ENCODE data around the gene LINC00305.

Gene LINC00305

DNA sequence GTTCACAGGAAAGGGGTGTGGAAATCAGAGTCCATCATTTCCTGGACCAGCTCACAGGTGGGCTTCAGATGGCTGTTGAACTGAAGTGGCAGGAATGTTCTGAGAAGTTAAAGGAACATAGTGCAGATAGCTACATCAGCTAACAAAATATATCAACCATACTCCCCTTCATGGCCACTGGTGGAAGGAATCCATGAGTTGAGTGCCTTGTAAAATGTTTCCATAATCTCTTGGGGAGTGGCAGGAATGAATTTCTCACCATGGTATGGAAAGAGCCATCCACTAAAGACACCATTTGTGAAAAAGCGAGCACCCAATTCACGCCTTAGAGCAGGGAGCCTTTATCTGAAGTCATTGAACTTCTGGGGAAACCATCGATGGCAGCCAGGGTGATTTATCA is at the start of gene LINC00305:
Gene LINC00305, minus strand, starts transcription at position 101 of the 400 bp plus-strand sequence.
- DNase-seq (ENCODE audit: low read depth in 1 of 2, low spot score in 1 of 2): no peak

DNA sequence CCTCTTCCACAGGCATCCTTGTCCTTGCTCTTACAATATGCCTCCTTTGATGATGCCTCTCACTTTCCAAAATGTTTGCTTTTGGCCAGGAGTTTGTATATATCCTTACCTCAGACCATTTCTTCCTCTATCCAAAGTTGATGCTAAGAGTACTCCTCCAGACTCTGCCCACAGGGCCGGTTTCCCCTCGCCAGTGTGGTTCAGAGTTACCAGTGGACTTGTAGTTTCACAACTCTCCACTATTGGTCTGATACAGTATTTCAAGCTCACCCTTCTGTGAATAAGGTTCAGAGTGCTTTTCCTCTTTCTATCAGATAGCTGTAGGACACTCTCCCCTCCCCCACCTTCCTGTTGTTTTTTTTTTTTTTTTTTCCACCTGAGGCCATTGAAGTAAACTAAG is 42.2 kb upstream of the LINC00305 start:
- DNase-seq (ENCODE audit: low read depth in 1 of 2, low spot score in 1 of 2): no peak

DNA sequence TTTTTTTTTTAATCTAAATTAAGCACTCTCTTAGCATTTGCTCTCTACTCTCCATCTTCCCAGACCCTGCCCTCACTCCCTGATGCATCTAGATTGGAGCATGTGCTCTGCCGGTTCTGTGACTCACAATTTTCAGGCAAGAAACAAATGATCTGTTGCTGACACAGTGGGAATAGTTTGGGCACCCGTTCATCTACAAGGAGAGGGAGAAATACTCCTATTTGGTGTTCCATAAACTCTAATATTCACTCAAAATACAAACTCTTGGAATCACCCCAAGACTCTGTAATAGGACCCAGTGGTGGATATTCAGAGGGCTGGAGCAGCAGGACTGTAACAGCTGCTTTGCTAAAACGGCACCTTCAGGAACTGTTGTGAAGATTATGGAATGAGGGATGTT is 37.1 kb upstream of the LINC00305 start:
- no peak for DNase-seq (ENCODE audit: low read depth in 1 of 2, low spot score in 1 of 2)

DNA sequence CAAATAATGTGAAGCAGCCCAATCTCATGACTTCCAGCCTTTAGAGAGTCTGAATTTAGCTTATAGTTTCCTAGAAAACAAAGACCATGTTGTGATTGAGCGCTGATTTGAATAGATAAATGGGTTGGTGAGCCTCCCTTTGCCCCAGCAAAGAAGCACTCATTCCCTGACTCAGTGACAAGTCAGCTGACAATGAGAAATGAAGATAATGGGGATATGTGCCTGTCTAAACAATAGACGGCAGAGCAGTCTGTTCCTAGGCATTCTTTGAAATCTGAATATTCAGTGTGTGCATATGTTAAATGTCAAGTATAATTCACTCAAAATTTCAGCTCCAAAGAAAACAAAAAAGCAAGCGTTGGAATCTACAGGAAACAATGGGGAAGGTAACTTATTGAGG is 34.8 kb upstream of the LINC00305 start:
- DNase-seq (ENCODE audit: low read depth in 1 of 2, low spot score in 1 of 2): no peak

DNA sequence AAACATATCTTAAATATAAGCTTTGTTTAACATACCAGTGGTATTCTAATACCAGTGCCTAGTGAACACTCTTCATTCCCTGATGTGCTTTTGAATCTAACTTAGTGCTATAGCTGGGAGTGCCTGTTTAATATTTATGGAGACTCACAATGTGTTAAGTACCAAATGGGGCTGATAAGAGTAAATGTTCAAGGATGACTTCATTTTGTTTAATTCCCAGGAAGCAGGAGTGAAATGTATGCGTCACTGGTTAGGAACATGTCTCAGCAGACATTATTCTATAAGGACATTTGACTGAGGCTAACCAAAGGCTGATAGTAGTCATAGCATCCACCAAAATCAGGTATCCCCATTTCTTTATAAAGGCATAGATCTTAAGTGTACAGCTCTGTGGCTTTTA is 31.7 kb upstream of the LINC00305 start:
- DNase-seq (ENCODE audit: low read depth in 1 of 2, low spot score in 1 of 2): no peak

DNA sequence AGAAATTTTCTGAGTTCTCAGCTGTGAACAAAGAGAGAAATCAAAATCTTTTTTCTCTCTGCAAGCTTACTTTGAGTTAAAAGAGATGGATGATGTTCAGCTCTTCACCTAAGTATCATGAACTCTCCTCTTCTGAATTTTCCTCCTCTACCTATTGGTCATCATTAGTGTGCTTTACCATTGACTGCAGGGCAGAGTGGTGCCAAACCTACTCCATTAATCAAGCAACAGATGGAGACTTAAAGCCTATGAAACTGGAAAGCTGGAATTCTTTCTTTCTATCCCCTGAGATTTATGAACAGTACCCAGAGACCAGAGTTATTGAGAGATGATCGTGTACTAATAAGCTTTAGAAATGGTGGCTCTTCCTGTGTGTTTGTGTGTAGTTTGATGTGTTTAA is 31.3 kb upstream of the LINC00305 start:
- DNase-seq (ENCODE audit: low read depth in 1 of 2, low spot score in 1 of 2): no peak

DNA sequence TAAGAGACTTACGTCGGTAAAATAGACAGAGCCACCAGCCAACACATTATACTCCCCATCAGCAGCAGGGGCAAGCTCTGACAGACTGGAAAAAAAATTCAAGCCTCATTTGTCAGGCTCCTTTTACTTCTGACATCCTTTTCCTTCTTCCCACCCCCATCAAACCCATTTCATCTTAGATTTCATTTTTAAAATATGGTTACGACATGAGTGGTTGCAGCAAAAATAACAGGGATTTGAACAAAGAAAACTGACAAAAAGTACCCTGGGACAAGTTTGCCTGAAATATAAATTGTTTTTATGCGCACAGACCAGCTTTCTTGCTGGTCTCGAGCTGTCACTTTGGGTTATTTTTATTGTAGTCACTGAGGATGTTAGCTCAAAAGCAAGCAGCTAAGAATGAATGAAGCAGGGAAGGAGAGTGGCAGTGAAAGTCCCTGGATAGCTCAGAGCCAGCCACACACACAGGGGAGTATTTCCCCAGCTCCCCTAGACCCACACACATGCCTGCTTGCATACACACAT is 30.7 kb upstream of the LINC00305 start:
- no peak for DNase-seq (ENCODE audit: low read depth in 1 of 2, low spot score in 1 of 2)

DNA sequence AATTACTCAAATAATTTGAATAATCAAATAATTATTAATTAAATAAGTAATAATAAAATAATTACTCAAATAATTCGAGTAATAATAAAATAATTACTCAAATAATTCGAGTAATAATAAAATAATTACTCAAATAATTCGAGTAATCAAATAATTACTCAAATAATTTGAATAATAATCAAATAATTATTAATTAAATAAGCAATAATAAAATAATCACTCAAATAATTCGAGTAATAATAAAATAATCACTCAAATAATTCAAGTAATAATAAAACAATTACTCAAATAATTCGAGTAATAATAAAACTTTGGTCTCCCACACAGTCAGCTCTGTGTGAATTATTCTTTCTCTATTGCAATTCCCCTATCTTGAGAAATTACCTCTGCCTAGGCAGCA is 30.0 kb upstream of the LINC00305 start:
- no peak for DNase-seq (ENCODE audit: low read depth in 1 of 2, low spot score in 1 of 2)

DNA sequence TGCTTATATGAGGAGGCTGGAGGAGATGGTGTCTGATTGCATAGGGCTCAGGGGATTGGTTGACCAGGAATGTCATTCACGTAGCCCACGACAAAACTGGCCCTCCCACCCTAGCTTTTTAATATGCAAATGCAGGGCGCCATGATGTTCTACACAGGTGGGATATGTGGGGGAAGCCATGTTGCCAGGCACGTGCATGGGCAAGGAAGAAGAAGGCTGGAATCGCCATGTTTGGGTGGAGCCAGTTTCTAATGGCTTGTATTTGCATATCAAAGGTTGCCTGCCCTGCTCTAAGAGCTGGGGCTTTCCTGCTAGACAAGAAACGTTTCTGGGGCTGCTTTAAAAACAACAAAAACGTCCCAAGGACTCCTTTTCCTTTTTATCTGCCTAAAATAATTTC is 26.5 kb upstream of the LINC00305 start:
- DNase-seq (ENCODE audit: low read depth in 1 of 2, low spot score in 1 of 2): no peak

DNA sequence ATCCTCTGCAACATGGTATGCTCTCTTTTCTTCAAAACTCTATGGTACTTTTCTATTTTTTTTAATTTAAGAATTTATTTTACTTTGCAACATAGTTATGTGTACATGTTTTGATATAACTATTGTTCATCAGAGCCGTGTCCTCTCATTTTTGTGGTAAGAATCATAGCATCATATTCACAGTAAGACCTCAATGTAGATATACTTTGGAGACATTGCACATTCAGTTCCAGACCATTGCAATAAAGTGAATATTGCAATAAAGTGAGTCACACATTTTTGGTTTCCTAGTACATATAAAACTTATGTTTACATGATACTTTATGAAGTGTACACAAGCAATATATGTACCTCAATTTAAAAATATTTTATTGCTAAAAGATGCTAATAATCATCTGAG is 22.7 kb upstream of the LINC00305 start:
- DNase-seq (ENCODE audit: low read depth in 1 of 2, low spot score in 1 of 2): no peak

DNA sequence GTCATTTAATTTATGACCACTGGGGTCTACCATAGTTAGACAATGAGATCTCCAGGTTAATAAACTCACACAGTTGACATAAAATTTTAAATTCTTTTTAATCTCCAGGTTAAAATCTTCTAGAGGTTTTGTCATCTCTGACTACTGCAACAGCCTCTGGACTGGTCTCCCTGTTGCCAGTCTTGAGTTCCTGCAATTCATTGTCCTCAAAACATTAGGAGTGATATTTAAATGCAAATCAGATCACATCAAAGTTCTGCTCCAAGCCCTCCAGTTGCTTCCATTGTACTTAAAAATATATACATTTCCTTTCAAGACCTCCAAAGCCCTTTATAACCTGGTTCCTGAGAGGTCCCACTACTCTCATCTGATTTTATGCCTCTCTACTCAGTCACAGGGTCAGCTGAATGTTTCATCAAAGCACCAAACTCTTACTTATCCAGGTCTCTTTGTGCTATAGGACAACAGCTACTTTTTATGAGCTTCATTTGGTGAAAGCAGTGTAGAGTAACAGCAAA is 18.6 kb upstream of the LINC00305 start:
- DNase-seq (ENCODE audit: low read depth in 1 of 2, low spot score in 1 of 2): no peak

DNA sequence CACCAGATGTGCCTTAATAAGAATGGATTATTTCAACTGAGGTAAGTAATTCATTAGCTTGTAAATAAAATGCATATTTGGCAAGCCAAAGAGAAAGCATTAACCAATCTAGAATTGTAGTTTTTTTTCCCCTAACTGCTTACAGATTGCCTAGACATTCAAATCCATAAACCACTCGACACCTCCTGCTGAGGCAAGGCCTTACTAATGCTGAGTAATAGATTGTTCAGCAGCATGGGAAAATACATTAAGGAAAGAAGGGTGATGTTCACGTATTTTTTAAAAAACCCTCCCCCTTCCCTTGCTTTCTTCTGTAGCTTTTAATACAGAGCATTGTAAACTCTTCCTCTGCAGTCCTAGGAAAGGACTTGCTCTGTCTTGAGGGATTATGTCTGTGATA is 17.0 kb upstream of the LINC00305 start:
- no peak for DNase-seq (ENCODE audit: low read depth in 1 of 2, low spot score in 1 of 2)

DNA sequence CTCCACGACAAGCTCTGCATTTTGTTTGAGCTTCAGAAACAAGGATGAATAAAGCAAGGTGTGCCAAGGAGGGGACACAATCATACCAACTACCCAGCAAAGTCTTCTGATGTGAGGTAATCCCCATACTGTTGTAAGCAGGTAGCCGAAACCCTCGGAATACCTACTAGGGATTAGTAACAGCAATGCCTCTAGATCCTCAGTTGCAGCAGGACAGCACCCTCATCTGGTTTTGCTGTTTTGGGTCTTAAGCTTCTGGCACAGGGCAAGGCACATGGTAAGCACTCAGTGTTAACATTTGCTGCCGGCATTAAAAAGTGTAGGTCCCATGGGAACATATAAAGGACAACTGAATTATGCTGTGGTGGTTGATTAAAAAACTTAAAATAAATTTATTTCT is 16.0 kb upstream of the LINC00305 start:
- DNase-seq (ENCODE audit: low read depth in 1 of 2, low spot score in 1 of 2): no peak

DNA sequence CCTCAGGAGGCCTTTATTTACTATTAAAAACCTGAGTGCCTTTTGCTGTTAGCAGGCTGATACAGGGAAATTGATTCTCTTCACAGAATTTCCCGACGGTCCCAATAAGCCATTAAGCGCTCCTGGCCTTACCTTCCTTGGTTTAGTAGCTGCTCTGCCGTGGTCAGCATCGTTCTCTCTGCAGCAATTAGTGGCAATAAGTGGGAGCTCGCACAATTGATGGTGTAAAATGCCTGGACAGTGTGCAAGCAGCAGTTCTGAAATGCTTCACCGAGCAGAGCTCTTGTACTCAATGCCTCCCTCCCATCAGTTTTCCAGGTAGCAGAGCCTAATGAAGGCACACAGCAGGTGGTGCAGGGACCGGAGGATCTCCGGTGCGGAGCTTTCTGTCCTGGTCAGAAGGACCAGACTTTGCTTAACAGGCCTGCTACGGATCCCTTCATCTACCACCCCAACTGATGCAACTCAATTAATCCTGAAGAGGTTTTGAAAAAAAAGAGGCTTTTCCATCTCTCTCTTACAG is 1.1 kb upstream of the LINC00305 start:
- no peak for DNase-seq (ENCODE audit: low read depth in 1 of 2, low spot score in 1 of 2)

DNA sequence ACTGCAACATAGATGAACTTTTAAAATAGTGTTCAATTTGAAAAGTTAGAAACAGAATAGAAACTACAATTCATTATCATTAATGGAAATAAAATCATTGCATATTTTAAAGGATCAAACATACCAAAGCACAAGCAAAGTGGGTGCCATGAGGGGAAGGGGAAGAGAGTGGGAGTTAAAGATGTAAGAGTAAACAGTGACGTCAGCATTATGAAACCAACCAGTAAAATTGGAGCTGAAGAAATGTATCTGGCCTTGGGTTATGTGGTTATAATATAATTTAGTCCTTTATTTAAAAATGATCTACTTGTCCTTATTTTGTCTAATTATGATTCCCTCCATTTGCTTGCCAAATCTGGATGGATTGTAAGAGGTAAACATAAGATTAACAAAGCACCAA is 6.0 kb downstream of the LINC00305 start:
- no peak for DNase-seq (ENCODE audit: low read depth in 1 of 2, low spot score in 1 of 2)

DNA sequence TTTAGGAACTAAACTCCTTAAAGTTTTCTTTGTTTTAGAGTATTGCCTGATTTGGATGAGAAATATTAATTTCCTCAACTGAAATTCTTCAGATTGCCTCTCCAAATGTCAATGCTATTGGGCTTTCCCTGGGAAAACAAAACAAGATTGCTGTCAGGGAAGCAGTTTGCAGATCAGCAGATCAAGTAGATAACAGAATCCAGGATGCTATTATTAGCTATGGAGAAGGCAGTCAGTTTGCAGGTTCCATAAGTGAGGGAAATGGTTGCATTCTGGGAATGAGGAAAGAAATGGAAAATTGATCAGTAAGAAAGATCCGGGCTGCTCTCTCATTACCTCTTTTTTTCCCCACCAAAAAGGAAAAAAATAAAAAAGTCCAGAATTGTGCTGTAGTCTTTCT is 11.0 kb downstream of the LINC00305 start:
- no peak for DNase-seq (ENCODE audit: low read depth in 1 of 2, low spot score in 1 of 2)

DNA sequence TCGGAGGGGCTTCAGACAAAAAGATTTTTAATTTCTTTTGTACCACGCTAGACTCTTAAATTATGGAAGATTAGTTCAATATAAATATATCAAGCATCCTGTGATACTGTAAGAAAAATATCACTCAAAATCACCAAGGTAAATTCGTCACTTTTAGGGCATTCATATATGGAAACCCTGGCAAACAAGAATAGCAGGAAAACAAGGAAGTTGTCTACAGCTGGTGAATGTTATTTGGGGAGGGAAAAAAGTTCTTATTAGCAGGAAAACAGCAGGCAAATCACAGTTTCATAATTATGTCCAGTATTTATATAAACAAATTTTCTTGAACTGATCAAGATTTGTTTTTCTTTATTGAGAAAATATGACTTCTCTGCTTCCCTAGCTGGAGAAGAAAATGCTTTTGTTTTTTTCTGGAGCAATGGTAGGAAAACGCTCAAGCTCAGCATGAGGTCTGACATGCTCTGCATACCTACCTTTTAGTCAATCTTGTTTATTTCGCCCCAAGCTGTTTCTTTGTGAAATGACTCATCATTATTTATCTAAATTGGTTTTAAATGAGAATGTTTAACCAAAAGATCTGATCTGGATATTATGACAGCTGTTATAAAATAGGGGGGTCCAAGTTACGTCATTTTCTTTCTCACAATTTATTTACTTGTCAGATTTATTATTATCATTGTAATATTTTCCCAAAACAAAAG is 14.7 kb downstream of the LINC00305 start:
- DNase-seq (ENCODE audit: low read depth in 1 of 2, low spot score in 1 of 2): no peak

DNA sequence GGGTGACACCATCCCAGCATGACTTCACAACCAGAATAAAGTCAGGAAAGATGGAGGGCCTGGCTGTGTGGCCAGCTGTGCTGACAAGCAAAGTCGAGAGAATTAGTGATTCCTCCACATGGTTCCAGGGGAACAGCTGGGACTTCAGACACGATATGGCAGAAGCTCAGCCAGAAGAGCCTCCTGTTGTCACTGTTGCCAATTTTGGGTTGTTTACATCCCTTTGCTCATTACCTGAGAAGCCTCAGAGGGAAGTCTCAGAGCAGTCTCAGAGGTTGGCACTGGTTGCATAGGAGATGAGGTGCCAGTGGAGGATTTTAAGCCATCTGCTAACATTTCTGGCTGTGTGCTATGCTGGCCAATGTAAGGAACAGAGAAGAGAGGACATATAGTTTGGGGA is 16.0 kb downstream of the LINC00305 start:
- no peak for DNase-seq (ENCODE audit: low read depth in 1 of 2, low spot score in 1 of 2)

DNA sequence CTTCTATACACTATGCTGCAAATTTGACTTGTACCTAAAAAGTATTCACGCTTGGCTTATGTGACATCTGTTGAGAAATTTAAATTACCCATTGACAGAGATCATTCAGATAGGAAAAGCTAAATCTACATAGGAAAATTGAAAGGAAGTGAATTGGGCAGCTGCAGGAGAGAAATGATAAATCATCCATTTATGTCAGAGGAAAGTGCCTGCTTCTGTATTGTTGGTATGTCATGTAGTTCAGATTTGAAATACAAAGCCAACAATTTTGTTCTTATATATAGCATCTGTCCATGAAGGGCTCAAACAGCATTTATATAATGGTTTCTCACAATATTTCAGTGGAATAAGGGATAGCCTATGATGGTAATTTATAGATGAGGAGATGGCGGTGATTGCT is 17.6 kb downstream of the LINC00305 start:
- no peak for DNase-seq (ENCODE audit: low read depth in 1 of 2, low spot score in 1 of 2)

DNA sequence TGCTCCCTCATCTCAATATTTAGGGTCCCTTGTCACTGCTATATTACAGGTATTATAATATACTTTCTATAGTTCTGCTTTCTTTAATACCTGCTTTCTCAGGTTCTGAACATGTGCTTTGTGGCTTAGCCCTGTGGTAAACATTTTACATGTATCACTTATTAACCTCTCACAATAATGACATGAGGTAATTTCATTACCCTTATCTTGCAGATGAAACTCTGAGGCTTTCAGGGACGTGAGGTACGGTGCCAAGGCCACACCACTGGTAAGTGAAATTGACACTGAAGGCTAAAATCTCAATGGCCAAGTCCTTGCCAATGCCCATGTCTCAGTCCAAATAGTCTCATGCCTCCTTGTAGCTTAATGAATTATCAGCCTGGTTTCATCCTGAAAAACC is 21.7 kb downstream of the LINC00305 start:
- DNase-seq (ENCODE audit: low read depth in 1 of 2, low spot score in 1 of 2): no peak

DNA sequence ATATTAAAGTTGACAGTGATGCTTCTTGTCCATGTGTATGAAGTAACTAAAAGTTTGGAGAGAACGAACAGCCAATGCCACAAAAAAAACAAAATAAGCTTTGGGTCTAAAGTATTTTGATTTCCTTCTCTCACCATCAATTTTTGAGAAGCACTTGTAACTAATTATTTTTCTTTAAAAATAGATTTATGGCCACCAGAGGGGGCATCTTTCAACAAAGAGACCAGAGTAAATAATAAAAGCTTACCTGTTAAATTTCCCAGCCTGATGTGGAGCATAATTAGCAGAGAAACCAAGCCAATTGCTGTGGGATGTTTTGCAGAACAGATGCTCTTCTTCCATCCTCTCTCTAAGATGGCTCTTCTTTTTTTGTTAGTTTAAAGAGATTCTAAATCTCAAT is 29.0 kb downstream of the LINC00305 start:
- no peak for DNase-seq (ENCODE audit: low read depth in 1 of 2, low spot score in 1 of 2)

DNA sequence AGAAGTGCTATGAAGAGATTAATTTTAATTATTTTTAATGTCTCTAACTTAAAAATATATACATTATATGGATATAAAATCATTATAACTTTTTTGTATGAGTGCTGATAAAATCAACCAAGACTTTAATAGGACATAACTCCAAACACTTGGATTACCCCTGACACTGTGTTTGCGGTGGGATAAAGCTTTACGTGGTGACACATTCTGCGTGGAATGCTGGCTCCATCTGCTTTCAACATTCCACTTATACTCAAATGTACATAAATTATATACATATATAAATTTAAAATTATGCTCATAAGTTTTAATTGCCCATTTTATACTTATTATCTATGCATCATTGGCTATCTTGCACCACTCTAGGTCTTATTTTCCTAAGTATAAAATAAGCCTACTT is 30.5 kb downstream of the LINC00305 start:
- no peak for DNase-seq (ENCODE audit: low read depth in 1 of 2, low spot score in 1 of 2)
